Measurements from ENCODE around the gene FANCI.
"Not testable (repeated sequence)": the region's sequence is repeated elsewhere in the genome, so short reads cannot be mapped to it uniquely, and the experiment has no call there.

The FANCI gene

GRCh38 chr15:89225588-89225987 lies 18.2 kb upstream of the FANCI start:
- no peak for DNase-seq (ENCODE audit: low read depth, low spot score)

- DNase-seq (ENCODE audit: low read depth, low spot score) = no peak
Measured at GRCh38 chr15:89226359-89227221, 17.2 kb upstream of the FANCI start.

- DNase-seq (ENCODE audit: low read depth, low spot score) = no peak
Measured at GRCh38 chr15:89227425-89227824, 16.4 kb upstream of the FANCI start.

GRCh38 chr15:89230277-89230676 lies 13.5 kb upstream of the FANCI start:
- no peak for DNase-seq (ENCODE audit: low read depth, low spot score)

GRCh38 chr15:89231832-89232231 lies 11.9 kb upstream of the FANCI start:
- DNase-seq (ENCODE audit: low read depth, low spot score) = no peak

GRCh38 chr15:89239883-89240810 lies 3.6 kb upstream of the FANCI start:
- not testable (repeated sequence) for DNase-seq (ENCODE audit: low read depth, low spot score)

GRCh38 chr15:89243046-89243690 lies 611 bp upstream of the FANCI start:
- no peak for DNase-seq (ENCODE audit: low read depth, low spot score)

GRCh38 chr15:89244574-89244903 lies 760 bp downstream of the FANCI start:
- DNase-seq (ENCODE audit: low read depth, low spot score) = no peak

GRCh38 chr15:89247446-89247845 lies 3.7 kb downstream of the FANCI start:
- DNase-seq (ENCODE audit: low read depth, low spot score) = no peak

GRCh38 chr15:89248584-89248983 lies 4.8 kb downstream of the FANCI start:
- no peak for DNase-seq (ENCODE audit: low read depth, low spot score)

- not testable (repeated sequence) for DNase-seq (ENCODE audit: low read depth, low spot score)
Measured at GRCh38 chr15:89250142-89250541, 6.4 kb downstream of the FANCI start.

- DNase-seq (ENCODE audit: low read depth, low spot score) = not testable (repeated sequence)
Measured at GRCh38 chr15:89277281-89277680, 33.5 kb downstream of the FANCI start.

- DNase-seq (ENCODE audit: low read depth, low spot score) = no peak
Measured at GRCh38 chr15:89278307-89278706, 34.5 kb downstream of the FANCI start.

- no peak for DNase-seq (ENCODE audit: low read depth, low spot score)
Measured at GRCh38 chr15:89282631-89283030, 38.9 kb downstream of the FANCI start.

- DNase-seq (ENCODE audit: low read depth, low spot score) = no peak
Measured at GRCh38 chr15:89283201-89283600, 39.4 kb downstream of the FANCI start.

GRCh38 chr15:89291934-89292438 lies 48.2 kb downstream of the FANCI start:
- DNase-seq (ENCODE audit: low read depth, low spot score) = no peak

GRCh38 chr15:89293012-89293411 lies 49.2 kb downstream of the FANCI start:
- no peak for DNase-seq (ENCODE audit: low read depth, low spot score)

GRCh38 chr15:89299896-89300295 lies 56.1 kb downstream of the FANCI start:
- DNase-seq (ENCODE audit: low read depth, low spot score) = no peak

- DNase-seq (ENCODE audit: low read depth, low spot score) = no peak
Measured at GRCh38 chr15:89301304-89302089, 57.7 kb downstream of the FANCI start.

- DNase-seq (ENCODE audit: low read depth, low spot score) = no peak
Measured at GRCh38 chr15:89303986-89304385, 60.2 kb downstream of the FANCI start.

GRCh38 chr15:89305395-89305794 lies 61.6 kb downstream of the FANCI start:
- no peak for DNase-seq (ENCODE audit: low read depth, low spot score)
